ENCODE results near the gene ETV2. TPM values are rescaled to one million over a fixed set of nuclear protein-coding genes. Genes with fewer than 3 reads are reported as not detected.
"Not testable (repeated sequence)": the region's sequence is repeated elsewhere in the genome, so short reads cannot be mapped to it uniquely, and the experiment has no call there.

ETV2 gene
- polyA plus RNA-seq, 1 of the 3 experiments (the other 2 are of a cell fraction), result 1.6 TPM

GRCh38 chr19:35689836-35690235 is 48.3 kb downstream of the ETV2 start:
- 5% methylated on average over 4 of the region's 4 CpGs for WGBS (ENCODE audit: low lambda C conversion rate)
- POLR2A ChIA-PET, result no interaction called here
- peaks cover 9% of the 10 kb centered on the region; the same call in 1 of the 2 replicates for H3K27me3 ChIP-seq (ENCODE audit: insufficient read depth)

GRCh38 chr19:35691106-35691505 is 49.6 kb downstream of the ETV2 start:
- DNase-seq; H3K27me3 ChIP-seq (ENCODE audit: insufficient read depth); H4K20me1 ChIP-seq (ENCODE audit: insufficient read depth); H3K36me3 ChIP-seq (replicated peaks in 1 of 2; ENCODE audit: control insufficient read depth in 1 of 2, insufficient read depth in 2 of 2, low read length in 1 of 2); H3K4me2 ChIP-seq; H3K9ac ChIP-seq; H3K79me2 ChIP-seq (ENCODE audit: insufficient read depth); H3K9me3 ChIP-seq; H2AFZ ChIP-seq (ENCODE audit: low read depth); H3K27ac ChIP-seq (ENCODE audit: low read depth in 2 of 2, low read length in 1 of 2); POLR2A ChIA-PET; H3K4me1 ChIP-seq (ENCODE audit: control insufficient read depth in 1 of 2, insufficient read depth in 2 of 2, low read depth in 1 of 2, low read length in 1 of 2); H3K4me3 ChIP-seq (ENCODE audit: low read depth in 2 of 2, low read length in 1 of 2); H3K9me2 ChIP-seq: not testable (repeated sequence)
- 91% methylated on average over 28 of the region's 37 CpGs for WGBS (ENCODE audit: low lambda C conversion rate)
- CTCF ChIA-PET, result interaction anchor here (4.1 kb wide), 1 partner anchor 12 kb away, joined by 33 read pairs; the partner anchor contains the start of gene ZBTB32
- peaks cover 11% of the 10 kb centered on the region for H3F3A ChIP-seq (replicated peaks; ENCODE audit: insufficient read depth)

More at GRCh38 chr19:35689836-35690235, 48.3 kb downstream of the ETV2 start:
- Histone ChIP-seq H3K4me2 (peak overlapping the region; percentile 74), H3K36me3 (replicated peaks in 1 of 2; ENCODE audit: control insufficient read depth in 1 of 2, insufficient read depth in 2 of 2, low read length in 1 of 2) (no peaks in the 10 kb centered on the region), H4K20me1 (ENCODE audit: insufficient read depth) (no peaks in the 10 kb centered on the region), H2AFZ (ENCODE audit: low read depth) (peak overlapping the region; percentile 84; the same call in 1 of the 2 replicates), H3K27ac (ENCODE audit: low read depth in 2 of 2, low read length in 1 of 2) (no peak overlapping the region), H3F3A (replicated peaks; ENCODE audit: insufficient read depth) (peaks cover 11% of the 10 kb centered on the region), H3K79me2 (ENCODE audit: insufficient read depth) (no peaks in the 10 kb centered on the region), H3K4me3 (ENCODE audit: low read depth in 2 of 2, low read length in 1 of 2) (peak overlapping the region in 1 of 2 experiments; percentile 39; a peak in 2 of 4 replicates), H3K9ac (no peak overlapping the region), H3K9me2 (no peaks in the 10 kb centered on the region), H3K9me3 (no peaks in the 10 kb centered on the region), H3K4me1 (ENCODE audit: control insufficient read depth in 1 of 2, insufficient read depth in 2 of 2, low read depth in 1 of 2, low read length in 1 of 2) (no peaks in the 10 kb centered on the region)
- TF ChIP-seq GATA2 (CRISPR knock-in tag; IDR thresholded peaks at IDR 0.05), result no peak
- TF ChIP-seq IRF3 (IDR thresholded peaks at IDR 0.05; ENCODE audit: low read depth, low read length), result no peak
- no peak for TF ChIP-seq TEAD4 (IDR thresholded peaks at IDR 0.05; ENCODE audit: borderline replicate concordance, insufficient read depth)
- no peak for TF ChIP-seq RCOR1 (IDR thresholded peaks at IDR 0.05; ENCODE audit: low read length)
- TF ChIP-seq PBX3 (IDR thresholded peaks at IDR 0.05), result no peak
- no peak for TF ChIP-seq USF2 (IDR thresholded peaks at IDR 0.05; ENCODE audit: borderline replicate concordance, low read depth, low read length)
- TF ChIP-seq YY1 (IDR thresholded peaks at IDR 0.05; ENCODE audit: low read depth), result no peak
- TF ChIP-seq EP300 (IDR thresholded peaks at IDR 0.05; ENCODE audit: borderline replicate concordance in 1 of 2, low read depth in 1 of 2, low read length in 1 of 2), result no peak
- CTCF ChIA-PET, result no interaction called here
- no peak for DNase-seq

Measured in SK-N-SH (cell line).